Measurements from ENCODE around the gene NRG3.
"Not testable (repeated sequence)": the region's sequence is repeated elsewhere in the genome, so short reads cannot be mapped to it uniquely, and the experiment has no call there.

Gene NRG3

GRCh38 chr10:82943142-82943541, 1068.1 kb downstream of the NRG3 start:
- no peak for DNase-seq (ENCODE audit: extremely low read depth in 1 of 2, low read depth in 1 of 2)

- no peak for DNase-seq (ENCODE audit: extremely low read depth in 1 of 2, low read depth in 1 of 2)
Observed at GRCh38 chr10:82949816-82950575, 1075.0 kb downstream of the NRG3 start.

GRCh38 chr10:82953331-82953730, 1078.3 kb downstream of the NRG3 start:
- no peak for DNase-seq (ENCODE audit: extremely low read depth in 1 of 2, low read depth in 1 of 2)

DNA sequence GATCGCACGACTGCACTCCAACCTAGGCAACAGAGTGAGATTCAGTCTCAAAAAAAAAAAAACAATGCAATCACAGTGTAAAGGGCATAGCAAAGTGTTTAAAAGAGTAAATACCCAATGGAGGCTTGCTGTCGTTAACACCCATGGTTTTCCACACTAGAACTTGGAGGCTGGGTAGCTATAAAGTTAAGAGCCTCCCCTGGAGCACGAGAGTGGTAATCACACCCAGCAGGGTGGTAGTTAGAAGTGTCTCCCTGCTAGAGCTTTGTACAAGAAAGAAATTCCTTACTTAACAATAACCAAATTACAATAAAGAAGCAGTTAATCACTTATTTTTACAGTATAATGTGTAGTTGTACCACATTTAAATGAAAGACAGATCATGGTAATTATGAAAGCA, 1078.9 kb downstream of the NRG3 start:
- DNase-seq (ENCODE audit: extremely low read depth in 1 of 2, low read depth in 1 of 2): no peak

- not testable (repeated sequence) for DNase-seq (ENCODE audit: extremely low read depth in 1 of 2, low read depth in 1 of 2)
Observed at GRCh38 chr10:82960421-82961060, 1085.5 kb downstream of the NRG3 start.

GRCh38 chr10:82961864-82962263, 1086.9 kb downstream of the NRG3 start:
- DNase-seq (ENCODE audit: extremely low read depth in 1 of 2, low read depth in 1 of 2): no peak

DNA sequence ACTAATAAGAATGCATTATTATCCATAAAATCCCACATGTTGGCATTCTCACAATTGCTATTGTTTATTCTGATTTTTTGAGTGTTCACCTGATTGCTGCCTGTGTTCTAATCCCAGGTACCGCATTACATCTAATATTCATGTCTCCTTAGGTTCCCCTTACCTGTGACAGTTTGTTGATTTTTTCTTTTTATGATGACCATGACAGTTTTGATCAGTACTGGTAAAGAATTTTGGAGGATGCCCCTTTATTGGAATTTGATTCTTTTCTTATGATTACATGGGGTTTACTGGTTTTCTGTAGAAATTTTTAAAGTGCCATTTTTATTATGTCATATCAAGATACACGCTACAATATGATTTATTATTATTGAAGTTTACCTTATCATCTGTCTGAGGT, 1091.1 kb downstream of the NRG3 start:
- DNase-seq (ENCODE audit: extremely low read depth in 1 of 2, low read depth in 1 of 2): no peak

DNA sequence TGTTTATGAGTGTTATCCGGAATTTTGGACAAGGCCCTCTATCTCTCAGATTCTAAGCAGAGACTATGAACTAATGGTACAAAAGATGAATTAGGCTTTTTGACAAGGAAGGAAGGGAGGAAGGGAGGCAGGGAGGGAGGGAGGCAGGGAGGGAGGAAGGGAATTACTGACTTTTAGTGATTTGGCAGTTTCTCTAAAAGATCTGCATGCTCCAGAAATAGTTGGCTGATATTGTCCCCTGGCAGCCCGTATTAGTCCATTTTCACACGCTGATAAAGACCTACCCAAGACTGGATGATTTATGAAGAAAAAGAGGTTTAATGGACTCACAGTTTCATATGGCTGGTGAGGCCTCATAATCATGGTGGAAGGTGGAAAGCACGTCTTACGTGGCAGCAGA, 1093.5 kb downstream of the NRG3 start:
- no peak for DNase-seq (ENCODE audit: extremely low read depth in 1 of 2, low read depth in 1 of 2)

GRCh38 chr10:82969405-82969804, 1094.4 kb downstream of the NRG3 start:
- no peak for DNase-seq (ENCODE audit: extremely low read depth in 1 of 2, low read depth in 1 of 2)

- no peak for DNase-seq (ENCODE audit: extremely low read depth in 1 of 2, low read depth in 1 of 2)
Observed at GRCh38 chr10:82980321-82980720, 1105.3 kb downstream of the NRG3 start.

GRCh38 chr10:82981137-82981723, 1106.2 kb downstream of the NRG3 start:
- DNase-seq (ENCODE audit: extremely low read depth in 1 of 2, low read depth in 1 of 2): no peak

GRCh38 chr10:82982110-82982608, 1107.2 kb downstream of the NRG3 start:
- DNase-seq (ENCODE audit: extremely low read depth in 1 of 2, low read depth in 1 of 2): no peak

- no peak for DNase-seq (ENCODE audit: extremely low read depth in 1 of 2, low read depth in 1 of 2)
Observed at GRCh38 chr10:82986216-82986615, 1111.2 kb downstream of the NRG3 start.

GRCh38 chr10:83006479-83006878, 1131.5 kb downstream of the NRG3 start:
- not testable (repeated sequence) for DNase-seq (ENCODE audit: extremely low read depth in 1 of 2, low read depth in 1 of 2)

- no peak for DNase-seq (ENCODE audit: extremely low read depth in 1 of 2, low read depth in 1 of 2)
Observed at GRCh38 chr10:83007510-83007909, 1132.5 kb downstream of the NRG3 start.

- DNase-seq (ENCODE audit: extremely low read depth in 1 of 2, low read depth in 1 of 2): no peak
Observed at GRCh38 chr10:83012866-83013265, 1137.9 kb downstream of the NRG3 start.

- DNase-seq (ENCODE audit: extremely low read depth in 1 of 2, low read depth in 1 of 2): no peak
Observed at GRCh38 chr10:83017076-83017867, 1142.3 kb downstream of the NRG3 start.

- no peak for DNase-seq (ENCODE audit: extremely low read depth in 1 of 2, low read depth in 1 of 2)
Observed at GRCh38 chr10:83023662-83024061, 1148.7 kb downstream of the NRG3 start.
